Measurements from ENCODE around the gene ZNF491. TPM values are rescaled to one million over a fixed set of nuclear protein-coding genes. Genes with fewer than 3 reads are reported as not detected.

Gene ZNF491
- total and polyA plus RNA-seq, 2 of the 8 experiments (the other 6 are each of a cell fraction or from before 2014, with no cell fraction given): 0.18 to 0.78 TPM

DNA sequence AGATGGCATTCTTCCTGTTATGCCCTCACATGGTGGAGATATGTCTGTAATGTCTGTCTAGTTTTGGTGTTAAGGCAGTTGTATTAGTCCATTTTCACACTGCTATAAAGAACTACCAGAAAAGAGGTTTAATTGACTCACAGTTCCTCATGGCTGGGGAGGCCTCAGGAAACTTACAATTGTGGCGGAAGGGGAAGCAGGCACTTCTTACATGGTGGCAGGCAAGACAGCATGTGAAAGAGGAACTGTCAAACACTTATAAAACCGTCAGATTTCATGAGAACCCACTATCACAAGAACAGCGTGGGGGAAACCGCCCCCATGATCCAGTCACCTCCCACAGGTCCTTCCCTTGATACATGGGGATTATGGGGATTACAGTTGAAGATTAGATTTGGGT, 28.3 kb upstream of the ZNF491 start (continued):
- TF ChIP-seq, protein P1, sequence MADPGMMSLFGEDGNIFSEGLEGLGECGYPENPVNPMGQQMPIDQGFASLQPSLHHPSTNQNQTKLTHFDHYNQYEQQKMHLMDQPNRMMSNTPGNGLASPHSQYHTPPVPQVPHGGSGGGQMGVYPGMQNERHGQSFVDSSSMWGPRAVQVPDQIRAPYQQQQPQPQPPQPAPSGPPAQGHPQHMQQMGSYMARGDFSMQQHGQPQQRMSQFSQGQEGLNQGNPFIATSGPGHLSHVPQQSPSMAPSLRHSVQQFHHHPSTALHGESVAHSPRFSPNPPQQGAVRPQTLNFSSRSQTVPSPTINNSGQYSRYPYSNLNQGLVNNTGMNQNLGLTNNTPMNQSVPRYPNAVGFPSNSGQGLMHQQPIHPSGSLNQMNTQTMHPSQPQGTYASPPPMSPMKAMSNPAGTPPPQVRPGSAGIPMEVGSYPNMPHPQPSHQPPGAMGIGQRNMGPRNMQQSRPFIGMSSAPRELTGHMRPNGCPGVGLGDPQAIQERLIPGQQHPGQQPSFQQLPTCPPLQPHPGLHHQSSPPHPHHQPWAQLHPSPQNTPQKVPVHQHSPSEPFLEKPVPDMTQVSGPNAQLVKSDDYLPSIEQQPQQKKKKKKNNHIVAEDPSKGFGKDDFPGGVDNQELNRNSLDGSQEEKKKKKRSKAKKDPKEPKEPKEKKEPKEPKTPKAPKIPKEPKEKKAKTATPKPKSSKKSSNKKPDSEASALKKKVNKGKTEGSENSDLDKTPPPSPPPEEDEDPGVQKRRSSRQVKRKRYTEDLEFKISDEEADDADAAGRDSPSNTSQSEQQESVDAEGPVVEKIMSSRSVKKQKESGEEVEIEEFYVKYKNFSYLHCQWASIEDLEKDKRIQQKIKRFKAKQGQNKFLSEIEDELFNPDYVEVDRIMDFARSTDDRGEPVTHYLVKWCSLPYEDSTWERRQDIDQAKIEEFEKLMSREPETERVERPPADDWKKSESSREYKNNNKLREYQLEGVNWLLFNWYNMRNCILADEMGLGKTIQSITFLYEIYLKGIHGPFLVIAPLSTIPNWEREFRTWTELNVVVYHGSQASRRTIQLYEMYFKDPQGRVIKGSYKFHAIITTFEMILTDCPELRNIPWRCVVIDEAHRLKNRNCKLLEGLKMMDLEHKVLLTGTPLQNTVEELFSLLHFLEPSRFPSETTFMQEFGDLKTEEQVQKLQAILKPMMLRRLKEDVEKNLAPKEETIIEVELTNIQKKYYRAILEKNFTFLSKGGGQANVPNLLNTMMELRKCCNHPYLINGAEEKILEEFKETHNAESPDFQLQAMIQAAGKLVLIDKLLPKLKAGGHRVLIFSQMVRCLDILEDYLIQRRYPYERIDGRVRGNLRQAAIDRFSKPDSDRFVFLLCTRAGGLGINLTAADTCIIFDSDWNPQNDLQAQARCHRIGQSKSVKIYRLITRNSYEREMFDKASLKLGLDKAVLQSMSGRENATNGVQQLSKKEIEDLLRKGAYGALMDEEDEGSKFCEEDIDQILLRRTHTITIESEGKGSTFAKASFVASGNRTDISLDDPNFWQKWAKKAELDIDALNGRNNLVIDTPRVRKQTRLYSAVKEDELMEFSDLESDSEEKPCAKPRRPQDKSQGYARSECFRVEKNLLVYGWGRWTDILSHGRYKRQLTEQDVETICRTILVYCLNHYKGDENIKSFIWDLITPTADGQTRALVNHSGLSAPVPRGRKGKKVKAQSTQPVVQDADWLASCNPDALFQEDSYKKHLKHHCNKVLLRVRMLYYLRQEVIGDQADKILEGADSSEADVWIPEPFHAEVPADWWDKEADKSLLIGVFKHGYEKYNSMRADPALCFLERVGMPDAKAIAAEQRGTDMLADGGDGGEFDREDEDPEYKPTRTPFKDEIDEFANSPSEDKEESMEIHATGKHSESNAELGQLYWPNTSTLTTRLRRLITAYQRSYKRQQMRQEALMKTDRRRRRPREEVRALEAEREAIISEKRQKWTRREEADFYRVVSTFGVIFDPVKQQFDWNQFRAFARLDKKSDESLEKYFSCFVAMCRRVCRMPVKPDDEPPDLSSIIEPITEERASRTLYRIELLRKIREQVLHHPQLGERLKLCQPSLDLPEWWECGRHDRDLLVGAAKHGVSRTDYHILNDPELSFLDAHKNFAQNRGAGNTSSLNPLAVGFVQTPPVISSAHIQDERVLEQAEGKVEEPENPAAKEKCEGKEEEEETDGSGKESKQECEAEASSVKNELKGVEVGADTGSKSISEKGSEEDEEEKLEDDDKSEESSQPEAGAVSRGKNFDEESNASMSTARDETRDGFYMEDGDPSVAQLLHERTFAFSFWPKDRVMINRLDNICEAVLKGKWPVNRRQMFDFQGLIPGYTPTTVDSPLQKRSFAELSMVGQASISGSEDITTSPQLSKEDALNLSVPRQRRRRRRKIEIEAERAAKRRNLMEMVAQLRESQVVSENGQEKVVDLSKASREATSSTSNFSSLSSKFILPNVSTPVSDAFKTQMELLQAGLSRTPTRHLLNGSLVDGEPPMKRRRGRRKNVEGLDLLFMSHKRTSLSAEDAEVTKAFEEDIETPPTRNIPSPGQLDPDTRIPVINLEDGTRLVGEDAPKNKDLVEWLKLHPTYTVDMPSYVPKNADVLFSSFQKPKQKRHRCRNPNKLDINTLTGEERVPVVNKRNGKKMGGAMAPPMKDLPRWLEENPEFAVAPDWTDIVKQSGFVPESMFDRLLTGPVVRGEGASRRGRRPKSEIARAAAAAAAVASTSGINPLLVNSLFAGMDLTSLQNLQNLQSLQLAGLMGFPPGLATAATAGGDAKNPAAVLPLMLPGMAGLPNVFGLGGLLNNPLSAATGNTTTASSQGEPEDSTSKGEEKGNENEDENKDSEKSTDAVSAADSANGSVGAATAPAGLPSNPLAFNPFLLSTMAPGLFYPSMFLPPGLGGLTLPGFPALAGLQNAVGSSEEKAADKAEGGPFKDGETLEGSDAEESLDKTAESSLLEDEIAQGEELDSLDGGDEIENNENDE (IDR thresholded peaks at IDR 0.05; ENCODE audit: insufficient replicate concordance, low read length): no peak
- TF ChIP-seq TBP (IDR thresholded peaks at IDR 0.05; ENCODE audit: low read depth, low read length): no peak
- TF ChIP-seq HDAC6 (IDR thresholded peaks at IDR 0.05; ENCODE audit: low read depth, low read length): no peak
- no peak for TF ChIP-seq BACH1 (IDR thresholded peaks at IDR 0.05; ENCODE audit: low read length)

Measured in H1 (cell line).